Activated naive CD4-positive, alpha-beta T cell treated with anti-CD3 and anti-CD28 coated beads for 36 hours (primary cell): ENCODE results near the gene PAX9. TPM values are rescaled to one million over a fixed set of nuclear protein-coding genes. Genes with fewer than 3 reads are reported as not detected.

Experiments
- CTCF ChIA-PET: fragments of 350-600 bp; sonication (Branson Sonifier 250); formaldehyde crosslinking; loops from one replicate; lab custom pipeline; 2021; ENCODE audit warnings: antibody characterized with exemption; lab: Charles Lee
- DNase-seq: peaks from one replicate; pipeline ENCODE4 v3.0.0-alpha.2; 2020
- H3K27ac Mint-ChIP-seq: one replicate; pipeline ENCODE4 v1.8.0; 2021; ENCODE audit warnings: mild to moderate bottlenecking, mixed read lengths
- H3K27me3 Mint-ChIP-seq: one replicate; pipeline ENCODE4 v1.8.0; 2021; ENCODE audit warnings: low read depth, mixed read lengths
- H3K36me3 Mint-ChIP-seq: one replicate; pipeline ENCODE4 v1.8.0; 2021; ENCODE audit warnings: low read depth, mixed read lengths
- H3K4me1 Mint-ChIP-seq: one replicate; pipeline ENCODE4 v1.8.0; 2021; ENCODE audit warnings: low read depth, mixed read lengths
- H3K4me3 Mint-ChIP-seq: one replicate; pipeline ENCODE4 v1.8.0; 2021; ENCODE audit warnings: mild to moderate bottlenecking, moderate library complexity, mixed read lengths
- H3K9me3 Mint-ChIP-seq: one replicate; pipeline ENCODE4 v1.8.0; 2021; ENCODE audit warnings: mixed read lengths
- intact Hi-C: fragments of 100-400 bp; cut with micrococcal nuclease; formaldehyde crosslinking; loops from one replicate; pipeline ENCODE4 v1.15.1; 2023
- total RNA-seq, 2 experiments: library from RNA; stranded (reverse); gene quantifications; one replicate each; pipeline ENCODE4 v1.2.3, GENCODE V29; 2021

PAX9 gene
- total RNA-seq, 2 experiments from 2014 or later, result not detected

- Mint-ChIP-seq H3K27me3 (peaks cover 76% of the 10 kb centered on the region), H3K4me1 (peaks cover 39% of the 10 kb centered on the region), H3K9me3 (no peaks in the 10 kb centered on the region), H3K36me3 (no peaks in the 10 kb centered on the region), H3K4me3 (no peak overlapping the region), H3K27ac (no peak overlapping the region)
- no peak for DNase-seq
- CTCF ChIA-PET, result interaction anchor here (0.6 to 0.9 kb wide), 2 partner anchors 14 to 1362 kb away, joined by 4 read pairs; no protein-coding TSS in a partner anchor
- intact Hi-C loops, result loop anchor here (1.0 to 10.0 kb wide), 4 partner anchors 8 to 933 kb away; partner anchors contain the start of genes FOXA1 and TTC6
Measured at GRCh38 chr14:36664322-36665193, 2.9 kb downstream of the PAX9 start.

- peaks cover 62% of the 10 kb centered on the region for H3K27me3 Mint-ChIP-seq
- no peak overlapping the region for H3K4me3 Mint-ChIP-seq
- peaks cover 38% of the 10 kb centered on the region for H3K4me1 Mint-ChIP-seq
- no peaks in the 10 kb centered on the region for H3K36me3 Mint-ChIP-seq
- CTCF ChIA-PET, result no interaction called here
- no peaks in the 10 kb centered on the region for H3K9me3 Mint-ChIP-seq
- intact Hi-C loops, result loop anchor here (10.0 kb wide), 1 partner anchor 569 kb away; no protein-coding TSS in a partner anchor
- DNase-seq, result no peak
- no peak overlapping the region for H3K27ac Mint-ChIP-seq
Measured at GRCh38 chr14:36665887-36666415, 4.3 kb downstream of the PAX9 start.

GRCh38 chr14:36666416-36667206, 5.0 kb downstream of the PAX9 start:
- Mint-ChIP-seq H3K27me3 (peaks cover 57% of the 10 kb centered on the region), H3K4me3 (no peak overlapping the region), H3K9me3 (no peaks in the 10 kb centered on the region), H3K27ac (no peak overlapping the region), H3K36me3 (no peaks in the 10 kb centered on the region), H3K4me1 (peaks cover 33% of the 10 kb centered on the region)
- CTCF ChIA-PET, result no interaction called here
- no peak for DNase-seq
- intact Hi-C loops, result loop anchor here (10.0 kb wide), 1 partner anchor 568 kb away; no protein-coding TSS in a partner anchor

GRCh38 chr14:36667679-36668078, 6.0 kb downstream of the PAX9 start:
- CTCF ChIA-PET, result no interaction called here
- H3K9me3 Mint-ChIP-seq, result no peaks in the 10 kb centered on the region
- no peak overlapping the region for H3K27ac Mint-ChIP-seq
- intact Hi-C loops, result loop anchor here (10.0 kb wide), 1 partner anchor 567 kb away; no protein-coding TSS in a partner anchor
- no peak overlapping the region for H3K4me3 Mint-ChIP-seq
- H3K27me3 Mint-ChIP-seq, result peaks cover 47% of the 10 kb centered on the region
- no peak for DNase-seq
- no peaks in the 10 kb centered on the region for H3K36me3 Mint-ChIP-seq
- peaks cover 22% of the 10 kb centered on the region for H3K4me1 Mint-ChIP-seq

- no peaks in the 10 kb centered on the region for H3K9me3 Mint-ChIP-seq
- no peak for DNase-seq
- no peak overlapping the region for H3K27ac Mint-ChIP-seq
- CTCF ChIA-PET, result no interaction called here
- H3K27me3 Mint-ChIP-seq, result peaks cover 23% of the 10 kb centered on the region
- peaks cover 3% of the 10 kb centered on the region for H3K4me1 Mint-ChIP-seq
- no peak overlapping the region for H3K4me3 Mint-ChIP-seq
- intact Hi-C loops, result no loop called here
- no peaks in the 10 kb centered on the region for H3K36me3 Mint-ChIP-seq
Measured at GRCh38 chr14:36671149-36671548, 9.5 kb downstream of the PAX9 start.

GRCh38 chr14:36672095-36672494, 10.4 kb downstream of the PAX9 start:
- no peak overlapping the region for H3K4me3 Mint-ChIP-seq
- CTCF ChIA-PET, result no interaction called here
- H3K36me3 Mint-ChIP-seq, result no peaks in the 10 kb centered on the region
- no peak overlapping the region for H3K27ac Mint-ChIP-seq
- peaks cover 1% of the 10 kb centered on the region for H3K4me1 Mint-ChIP-seq
- intact Hi-C loops, result no loop called here
- H3K27me3 Mint-ChIP-seq, result peaks cover 24% of the 10 kb centered on the region
- no peak for DNase-seq
- no peaks in the 10 kb centered on the region for H3K9me3 Mint-ChIP-seq

GRCh38 chr14:36674659-36675058, 13.0 kb downstream of the PAX9 start:
- intact Hi-C loops, result no loop called here
- no peak overlapping the region for H3K27ac Mint-ChIP-seq
- H3K27me3 Mint-ChIP-seq, result peaks cover 31% of the 10 kb centered on the region
- H3K36me3 Mint-ChIP-seq, result no peaks in the 10 kb centered on the region
- H3K9me3 Mint-ChIP-seq, result no peaks in the 10 kb centered on the region
- H3K4me1 Mint-ChIP-seq, result no peaks in the 10 kb centered on the region
- DNase-seq, result no peak
- H3K4me3 Mint-ChIP-seq, result no peak overlapping the region
- CTCF ChIA-PET, result no interaction called here

- no peaks in the 10 kb centered on the region for H3K4me1 Mint-ChIP-seq
- no peak for DNase-seq
- H3K9me3 Mint-ChIP-seq, result no peaks in the 10 kb centered on the region
- H3K36me3 Mint-ChIP-seq, result no peaks in the 10 kb centered on the region
- CTCF ChIA-PET, result no interaction called here
- H3K27me3 Mint-ChIP-seq, result peaks cover 31% of the 10 kb centered on the region
- H3K4me3 Mint-ChIP-seq, result no peak overlapping the region
- H3K27ac Mint-ChIP-seq, result no peak overlapping the region
- intact Hi-C loops, result no loop called here
Measured at GRCh38 chr14:36675581-36675980, 13.9 kb downstream of the PAX9 start.

GRCh38 chr14:36676236-36676635, 14.6 kb downstream of the PAX9 start:
- CTCF ChIA-PET, result interaction anchor here (0.6 kb wide), 1 partner anchor 19 kb away, joined by 3 read pairs; no protein-coding TSS in a partner anchor
- H3K4me3 Mint-ChIP-seq, result no peak overlapping the region
- intact Hi-C loops, result no loop called here

GRCh38 chr14:36682338-36682737, 20.7 kb downstream of the PAX9 start:
- Mint-ChIP-seq H3K4me1 (no peaks in the 10 kb centered on the region), H3K27ac (no peak overlapping the region), H3K36me3 (no peaks in the 10 kb centered on the region), H3K9me3 (no peaks in the 10 kb centered on the region), H3K27me3 (peaks cover 13% of the 10 kb centered on the region), H3K4me3 (no peak overlapping the region)
- no peak for DNase-seq
- CTCF ChIA-PET, result no interaction called here
- intact Hi-C loops, result no loop called here

More at GRCh38 chr14:36676236-36676635, 14.6 kb downstream of the PAX9 start:
- H3K27ac Mint-ChIP-seq, result no peak overlapping the region
- no peaks in the 10 kb centered on the region for H3K9me3 Mint-ChIP-seq
- H3K27me3 Mint-ChIP-seq, result peaks cover 28% of the 10 kb centered on the region
- H3K36me3 Mint-ChIP-seq, result no peaks in the 10 kb centered on the region
- no peaks in the 10 kb centered on the region for H3K4me1 Mint-ChIP-seq
- no peak for DNase-seq

- Mint-ChIP-seq H3K36me3 (no peaks in the 10 kb centered on the region), H3K4me3 (no peak overlapping the region), H3K27ac (no peak overlapping the region), H3K27me3 (peaks cover 5% of the 10 kb centered on the region), H3K9me3 (no peaks in the 10 kb centered on the region), H3K4me1 (no peaks in the 10 kb centered on the region)
- CTCF ChIA-PET, result no interaction called here
- intact Hi-C loops, result no loop called here
- no peak for DNase-seq
Measured at GRCh38 chr14:36683083-36683724, 21.5 kb downstream of the PAX9 start.

- no peaks in the 10 kb centered on the region for H3K36me3 Mint-ChIP-seq
- intact Hi-C loops, result no loop called here
- peaks cover 2% of the 10 kb centered on the region for H3K27me3 Mint-ChIP-seq
- DNase-seq, result no peak
- CTCF ChIA-PET, result no interaction called here
- H3K9me3 Mint-ChIP-seq, result no peaks in the 10 kb centered on the region
- H3K4me1 Mint-ChIP-seq, result no peaks in the 10 kb centered on the region
- no peak overlapping the region for H3K27ac Mint-ChIP-seq
- H3K4me3 Mint-ChIP-seq, result no peak overlapping the region
Measured at GRCh38 chr14:36684946-36685345, 23.3 kb downstream of the PAX9 start.
